WERI-Rb-1 (cell line): Measurements from ENCODE around the gene CISD1.

Source experiments
- DNase-seq: peaks from one replicate; pipeline ENCODE4 v3.0.0-alpha.2; 2020
- H3K27ac ChIP-seq: fragments of 250-450 bp; sonication (Bioruptor Pico); 2 replicates; pipeline ENCODE4 v1.5.1; 2020; ENCODE audit warnings: mild to moderate bottlenecking, moderate library complexity
- H3K27me3 ChIP-seq: fragments of 250-450 bp; sonication (Bioruptor Pico); 2 replicates; pipeline ENCODE4 v1.5.1; 2021; ENCODE audit warnings: mild to moderate bottlenecking, low read depth, moderate library complexity; ENCODE audit not compliant: insufficient read depth, severe bottlenecking
- H3K36me3 ChIP-seq: fragments of 250-450 bp; sonication (Bioruptor Pico); 2 replicates; pipeline ENCODE4 v1.5.1; 2020; ENCODE audit warnings: mild to moderate bottlenecking, moderate library complexity
- H3K4me3 ChIP-seq: 2 replicates; pipeline ENCODE4 v1.5.1; 2011; ENCODE audit warnings: low read depth, mild to moderate bottlenecking, control low read depth, low read length
- H3K9me3 ChIP-seq: fragments of 250-450 bp; sonication (Bioruptor Pico); 2 replicates; pipeline ENCODE4 v1.5.1; 2021; ENCODE audit warnings: mild to moderate bottlenecking, moderate library complexity; ENCODE audit not compliant: severe bottlenecking
- CTCF ChIP-seq: IDR thresholded peaks from 2 replicates; pipeline ENCODE4 v1.5.1; 2011; ENCODE audit warnings: low read depth, mild to moderate bottlenecking, control low read depth, inconsistent platforms, low read length

CISD1 gene

DNA sequence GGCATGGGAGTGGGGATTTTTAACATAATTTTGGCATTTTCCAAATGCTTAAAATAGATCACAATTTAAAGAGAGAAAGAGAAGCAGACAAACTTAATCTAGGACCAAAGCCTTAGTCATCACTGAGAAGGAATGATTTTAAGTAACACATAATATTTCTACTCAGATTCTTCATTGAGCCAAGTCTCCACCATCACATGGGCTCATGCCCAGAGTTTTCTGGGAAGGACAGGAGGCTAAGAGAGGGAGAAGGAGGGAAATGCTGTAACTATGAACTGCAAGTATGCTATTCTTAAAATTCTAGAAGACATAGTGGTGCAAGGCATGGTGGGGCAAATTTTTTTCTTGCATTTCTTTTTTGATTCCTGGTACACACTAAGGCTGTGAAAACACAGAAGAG, 42.1 kb downstream of the CISD1 start:
- Histone ChIP-seq H3K36me3 (no peaks in the 10 kb centered on the region), H3K4me3 (no peak overlapping the region), H3K27me3 (no peaks in the 10 kb centered on the region), H3K9me3 (no peaks in the 10 kb centered on the region), H3K27ac (no peak overlapping the region)
- TF ChIP-seq CTCF = no peak
- DNase-seq = no peak

DNA sequence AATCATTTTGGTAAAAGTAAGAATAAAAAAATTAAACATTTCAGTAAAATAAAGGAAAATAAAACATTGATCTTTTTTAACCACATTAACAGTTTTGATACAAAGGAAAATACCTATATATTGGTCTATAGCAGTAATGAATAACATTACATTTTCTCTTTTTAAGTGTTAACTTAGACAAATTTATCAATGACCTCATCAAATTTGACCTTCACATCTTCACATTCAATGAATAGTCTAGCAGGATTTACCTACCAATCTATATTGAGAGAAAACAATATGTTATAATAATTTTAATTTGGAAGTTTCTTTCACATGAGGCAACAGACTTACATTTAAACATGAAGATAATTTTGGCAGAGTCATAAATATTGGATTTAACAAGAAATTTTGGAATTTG, 47.9 kb downstream of the CISD1 start:
- Histone ChIP-seq H3K36me3 (no peaks in the 10 kb centered on the region), H3K9me3 (no peaks in the 10 kb centered on the region), H3K4me3 (no peak overlapping the region), H3K27me3 (no peaks in the 10 kb centered on the region), H3K27ac (no peak overlapping the region)
- no peak for DNase-seq
- TF ChIP-seq CTCF = no peak

GRCh38 chr10:58318346-58318745, 49.4 kb downstream of the CISD1 start:
- H3K27me3 ChIP-seq = no peaks in the 10 kb centered on the region
- H3K27ac ChIP-seq = no peak overlapping the region
- TF ChIP-seq CTCF = no peak
- no peaks in the 10 kb centered on the region for H3K9me3 ChIP-seq
- no peaks in the 10 kb centered on the region for H3K36me3 ChIP-seq
- no peak for DNase-seq
- no peak overlapping the region for H3K4me3 ChIP-seq

DNA sequence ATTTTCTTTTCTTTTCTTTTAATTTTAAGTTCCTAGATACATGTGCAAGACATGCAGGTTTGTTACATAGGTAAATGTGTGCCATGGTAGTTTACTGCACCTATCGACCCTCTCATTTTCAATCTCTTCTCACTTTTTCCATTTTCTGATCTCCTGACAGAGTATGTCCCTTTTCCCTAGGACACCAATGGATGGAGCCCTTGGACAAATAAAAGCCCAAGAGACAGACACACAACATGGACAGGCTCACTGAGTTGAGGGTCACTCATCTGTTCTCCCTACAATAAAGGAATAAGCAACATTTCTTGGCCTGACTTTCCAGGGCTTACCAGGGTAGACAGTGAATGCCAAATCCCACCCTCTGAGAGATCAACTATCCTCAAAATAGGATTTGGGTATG, 50.6 kb downstream of the CISD1 start:
- TF ChIP-seq CTCF = no peak
- Histone ChIP-seq H3K4me3 (no peak overlapping the region), H3K27ac (no peak overlapping the region), H3K36me3 (no peaks in the 10 kb centered on the region), H3K9me3 (no peaks in the 10 kb centered on the region), H3K27me3 (no peaks in the 10 kb centered on the region)
- no peak for DNase-seq

DNA sequence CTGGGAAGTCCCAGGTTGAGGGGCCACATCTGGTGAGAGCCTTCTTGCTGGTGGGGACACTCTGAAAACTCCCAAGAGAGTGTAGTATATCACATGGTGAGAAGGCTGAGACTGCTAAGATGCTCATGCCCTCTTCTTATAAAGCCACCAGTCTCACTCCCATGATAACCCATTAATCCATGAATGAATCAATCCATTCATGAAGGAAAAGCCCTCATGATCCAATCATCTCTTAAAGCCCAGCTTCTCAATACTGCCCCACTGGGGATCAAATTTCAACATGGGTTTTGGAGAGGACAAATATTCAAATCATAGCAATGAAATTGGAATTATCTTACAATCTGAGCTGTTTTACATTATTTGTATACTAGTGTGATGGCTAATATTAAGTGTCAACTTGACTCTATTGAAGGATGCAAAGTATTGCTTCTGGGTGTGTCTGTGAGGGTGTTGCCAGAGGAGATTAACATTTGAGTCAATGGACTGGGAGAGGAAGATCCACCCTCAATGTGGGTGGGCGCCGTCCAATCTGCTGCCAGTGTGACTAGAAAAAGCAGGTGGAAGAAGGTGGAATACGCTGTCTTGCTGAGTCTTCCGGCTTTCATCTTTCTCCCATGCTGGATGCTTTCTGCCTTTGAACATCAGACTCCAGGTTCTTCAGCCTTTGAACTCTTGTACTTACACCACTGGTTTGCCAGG, 51.5 kb downstream of the CISD1 start:
- H3K27me3 ChIP-seq = no peaks in the 10 kb centered on the region
- no peak overlapping the region for H3K27ac ChIP-seq
- DNase-seq = no peak
- H3K36me3 ChIP-seq = no peaks in the 10 kb centered on the region
- TF ChIP-seq CTCF = no peak
- no peaks in the 10 kb centered on the region for H3K9me3 ChIP-seq
- no peak overlapping the region for H3K4me3 ChIP-seq

DNA sequence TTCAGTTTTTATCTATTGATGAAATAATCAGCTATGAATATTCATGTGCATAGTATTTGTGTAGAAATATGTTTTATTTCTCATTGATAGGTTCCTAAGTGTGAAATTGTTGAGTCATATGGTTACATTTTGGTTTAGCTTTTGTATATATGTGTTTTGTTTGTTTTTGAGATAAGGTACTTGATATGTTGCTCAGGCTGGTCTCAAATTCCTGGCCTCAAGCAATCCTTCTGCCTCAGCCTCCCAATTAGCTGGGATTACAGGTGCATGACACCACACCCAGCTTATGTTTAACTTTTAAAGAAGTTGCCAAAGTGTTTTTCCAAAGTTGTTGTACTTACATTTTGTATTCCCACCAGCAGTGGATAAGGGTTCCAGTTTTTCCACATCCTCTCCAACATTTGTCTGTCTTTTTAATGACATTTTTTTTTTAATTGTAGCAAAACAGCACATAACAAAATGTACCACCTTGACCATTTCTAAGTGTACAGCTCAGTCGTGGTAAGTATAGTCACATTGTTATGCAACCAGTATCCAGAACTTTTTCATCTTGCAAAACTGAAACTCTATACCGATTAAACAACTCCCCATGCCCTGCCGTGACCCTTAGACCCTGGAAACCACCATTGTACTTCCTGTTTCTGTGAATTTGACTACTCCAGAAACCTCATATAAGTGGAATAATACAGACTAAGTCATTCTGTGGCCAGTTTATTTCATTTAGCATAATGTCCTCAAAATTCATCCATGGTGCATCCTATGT, 53.3 kb downstream of the CISD1 start:
- no peak overlapping the region for H3K4me3 ChIP-seq
- DNase-seq = no peak
- no peaks in the 10 kb centered on the region for H3K27me3 ChIP-seq
- H3K9me3 ChIP-seq = no peaks in the 10 kb centered on the region
- H3K27ac ChIP-seq = no peak overlapping the region
- H3K36me3 ChIP-seq = no peaks in the 10 kb centered on the region
- TF ChIP-seq CTCF = no peak
